A549 (cell line): Measurements from ENCODE around the gene HEXIM1. TPM values are rescaled to one million over a fixed set of nuclear protein-coding genes. Genes with fewer than 3 reads are reported as not detected.
A peak's percentile ranks its signal among the peaks of the same experiment; 100 is the strongest.

ENCODE experiments used
- BCL3 ChIP-seq: fragments of >200 bp; sonication (Bioruptor Twin); formaldehyde crosslinking; IDR thresholded peaks from 3 replicates; pipeline ENCODE4 v1.6.1; 2016
- BHLHE40 ChIP-seq: IDR thresholded peaks from 2 replicates; pipeline ENCODE4 v1.6.1; 2012; ENCODE audit warnings: low read depth, low read length, inconsistent platforms
- CTCF ChIP-seq: fragments of >200 bp; sonication (Bioruptor Twin); formaldehyde crosslinking; IDR thresholded peaks from 3 replicates; pipeline ENCODE4 v1.5.1; 2016
- E2F6 ChIP-seq: IDR thresholded peaks from 2 replicates; pipeline ENCODE4 v1.6.1; 2012; ENCODE audit warnings: low read depth, borderline replicate concordance
- EHF ChIP-seq: fragments of 250-450 bp; sonication (Bioruptor Pico); IDR thresholded peaks from 2 replicates; pipeline ENCODE4 v1.5.0; 2020; ENCODE audit warnings: mild to moderate bottlenecking
- GATA3 ChIP-seq: IDR thresholded peaks from 2 replicates; pipeline ENCODE4 v1.6.1; 2012; ENCODE audit warnings: borderline replicate concordance
- HMGXB4 ChIP-seq: fragments of 250-450 bp; sonication (Bioruptor Pico); IDR thresholded peaks from 2 replicates; pipeline ENCODE4 v1.5.0; 2021; ENCODE audit warnings: mild to moderate bottlenecking, moderate library complexity, borderline replicate concordance
- HOXA7 ChIP-seq: fragments of 250-450 bp; sonication (Bioruptor Pico); IDR thresholded peaks from 2 replicates; pipeline ENCODE4 v1.5.0; 2020; ENCODE audit warnings: mild to moderate bottlenecking, moderate library complexity
- HOXB5 ChIP-seq: fragments of 250-450 bp; sonication (Bioruptor Pico); IDR thresholded peaks from 2 replicates; pipeline ENCODE4 v1.5.0; 2020; ENCODE audit warnings: mild to moderate bottlenecking, moderate library complexity
- MAX ChIP-seq: IDR thresholded peaks from 2 replicates; pipeline ENCODE4 v1.6.1; 2012
- MYC ChIP-seq: IDR thresholded peaks from 2 replicates; pipeline ENCODE4 v1.6.1; 2012; ENCODE audit warnings: mild to moderate bottlenecking, inconsistent platforms, low read length, improper control_type of control experiment, borderline replicate concordance
- PBX3 ChIP-seq: IDR thresholded peaks from 2 replicates; pipeline ENCODE4 v1.6.1; 2012
- PHF8 ChIP-seq: fragments of 200-600 bp; sonication (generic); IDR thresholded peaks from 2 replicates; pipeline ENCODE4 v1.6.1; 2016; ENCODE audit warnings: low read depth, mild to moderate bottlenecking, antibody characterized with exemption, moderate library complexity, borderline replicate concordance
- POLR2A ChIP-seq: IDR thresholded peaks from 2 replicates; pipeline ENCODE4 v1.6.1; 2012; ENCODE audit warnings: mild to moderate bottlenecking, low read length
- RFX5 ChIP-seq: fragments of 450-650 bp; IDR thresholded peaks from 2 replicates; pipeline ENCODE4 v1.7.1; 2014; ENCODE audit warnings: antibody characterized with exemption, mild to moderate bottlenecking, moderate library complexity
- TFCP2L1 ChIP-seq: fragments of 250-450 bp; sonication (Bioruptor Pico); IDR thresholded peaks from 2 replicates; pipeline ENCODE4 v1.5.0; 2021; ENCODE audit warnings: mild to moderate bottlenecking
- ZFP36 ChIP-seq: fragments of 450-650 bp; IDR thresholded peaks from 2 replicates; pipeline ENCODE4 v1.6.1; 2014; ENCODE audit warnings: borderline replicate concordance; ENCODE audit not compliant: partially characterized antibody
- polyA plus RNA-seq, 4 experiments: library from polyadenylated mRNA; depleted of rRNA in 3 of 4; stranded (reverse); fragments of >200 nt; fragmentation: RNase III in 1 of 4; extraction: RNeasy Plus Mini Kit Qiagen cat#74134 plus additional on column Dnase treatment in 1 of 4; gene quantifications; 2 replicates in 3 of 4; 3 replicates in 1 of 4; pipeline ENCODE4 v1.2.3, GENCODE V29; 2011 to 2017

HEXIM1 gene
- polyA plus RNA-seq, 2 of the 4 experiments (the other 2 are of a cell fraction) = 54.0 to 143 TPM

- peak; percentile 91; the same call in 2 of the 3 replicates for TF ChIP-seq BCL3
- 0 out of 2 replicates have a peak, but pooled peaks have one; percentile 35 for TF ChIP-seq TFCP2L1
- TF ChIP-seq MAX = peak; percentile 71
- 0 out of 2 replicates have a peak, but pooled peaks have one; percentile 46 for TF ChIP-seq PBX3
- TF ChIP-seq HMGXB4 (CRISPR knock-in tag) = peak; percentile 57; the same call in 1 of the 2 replicates
- peak; percentile 59; the same call in 1 of the 2 replicates for TF ChIP-seq HOXA7
- TF ChIP-seq POLR2A = peak; percentile 63
- TF ChIP-seq GATA3 = 0 out of 2 replicates have a peak, but pooled peaks have one; percentile 22
- no peak; the same call in 1 of the 2 replicates for TF ChIP-seq E2F6
- TF ChIP-seq RFX5 = no peak
- 0 out of 2 replicates have a peak, but pooled peaks have one; percentile 32 for TF ChIP-seq EHF
- TF ChIP-seq CTCF = peak; percentile 90
- TF ChIP-seq MYC = no peak
- peak; percentile 59; the same call in 1 of the 2 replicates for TF ChIP-seq HOXB5 (CRISPR knock-in tag)
- 0 out of 2 replicates have a peak, but pooled peaks have one; percentile 6 for TF ChIP-seq BHLHE40
- TF ChIP-seq ZFP36 = peak; percentile 70
- peak; percentile 71; the same call in 1 of the 2 replicates for TF ChIP-seq PHF8
Measured at GRCh38 chr17:45132572-45133463, 15.5 kb upstream of the HEXIM1 start (continued).
